Measurements from ENCODE around the gene KDM1A.

- TF ChIP-seq PHF8 (IDR thresholded peaks at IDR 0.05; ENCODE audit: borderline replicate concordance, low read depth), result no peak
- TF ChIP-seq POLR2A (IDR thresholded peaks at IDR 0.05; ENCODE audit: low read length), result no peak
- TF ChIP-seq CHD4 (IDR thresholded peaks at IDR 0.05; ENCODE audit: borderline replicate concordance), result no peak
- TF ChIP-seq CTCF (IDR thresholded peaks at IDR 0.05), result no peak
Observed at GRCh38 chr1:23110391-23110790, 91.1 kb downstream of the KDM1A start.

Measured in A549 (cell line).